ENCODE measurements around the gene MPG. TPM values are rescaled to one million over a fixed set of nuclear protein-coding genes. Genes with fewer than 3 reads are reported as not detected.

MPG gene
- total RNA-seq, 1 experiment from 2014 or later, result 32.6 TPM

- ATAC-seq (no peak), DNase-seq (ENCODE audit: low read depth, low spot score) (no peak)
- BruUV-seq (replicated peaks), result no TSS peak
- H3K9me2 ChIP-seq (ENCODE audit: insufficient read depth), result no peaks in the 10 kb centered on the region
- peaks cover 0 to 7% of the 10 kb centered on the region in 2 experiments; a peak in 1 of 4 replicates for H3K4me1 ChIP-seq (ENCODE audit: control insufficient read depth in 1 of 2, insufficient read depth in 2 of 2, low read length in 2 of 2)
- no peak overlapping the region for H3K4me3 ChIP-seq (replicated peaks in 1 of 2; ENCODE audit: low read depth in 1 of 2, low read length in 2 of 2)
- TF ChIP-seq SP1 (IDR thresholded peaks at IDR 0.05; ENCODE audit: low read depth), result no peak
- TF ChIP-seq, protein P1, sequence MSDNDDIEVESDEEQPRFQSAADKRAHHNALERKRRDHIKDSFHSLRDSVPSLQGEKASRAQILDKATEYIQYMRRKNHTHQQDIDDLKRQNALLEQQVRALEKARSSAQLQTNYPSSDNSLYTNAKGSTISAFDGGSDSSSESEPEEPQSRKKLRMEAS (IDR thresholded peaks at IDR 0.05), result no peak
- TF ChIP-seq POLR2A (IDR thresholded peaks at IDR 0.05; ENCODE audit: borderline replicate concordance, extremely low read depth, insufficient read depth, insufficient read length), result no peak
- TF ChIP-seq SRF (IDR thresholded peaks at IDR 0.05; ENCODE audit: low read depth), result no peak
- TF ChIP-seq, protein P2, sequence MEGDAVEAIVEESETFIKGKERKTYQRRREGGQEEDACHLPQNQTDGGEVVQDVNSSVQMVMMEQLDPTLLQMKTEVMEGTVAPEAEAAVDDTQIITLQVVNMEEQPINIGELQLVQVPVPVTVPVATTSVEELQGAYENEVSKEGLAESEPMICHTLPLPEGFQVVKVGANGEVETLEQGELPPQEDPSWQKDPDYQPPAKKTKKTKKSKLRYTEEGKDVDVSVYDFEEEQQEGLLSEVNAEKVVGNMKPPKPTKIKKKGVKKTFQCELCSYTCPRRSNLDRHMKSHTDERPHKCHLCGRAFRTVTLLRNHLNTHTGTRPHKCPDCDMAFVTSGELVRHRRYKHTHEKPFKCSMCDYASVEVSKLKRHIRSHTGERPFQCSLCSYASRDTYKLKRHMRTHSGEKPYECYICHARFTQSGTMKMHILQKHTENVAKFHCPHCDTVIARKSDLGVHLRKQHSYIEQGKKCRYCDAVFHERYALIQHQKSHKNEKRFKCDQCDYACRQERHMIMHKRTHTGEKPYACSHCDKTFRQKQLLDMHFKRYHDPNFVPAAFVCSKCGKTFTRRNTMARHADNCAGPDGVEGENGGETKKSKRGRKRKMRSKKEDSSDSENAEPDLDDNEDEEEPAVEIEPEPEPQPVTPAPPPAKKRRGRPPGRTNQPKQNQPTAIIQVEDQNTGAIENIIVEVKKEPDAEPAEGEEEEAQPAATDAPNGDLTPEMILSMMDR (IDR thresholded peaks at IDR 0.05 in 2 of 3, conservative IDR thresholded peaks at IDR 0.05 in 1 of 3; ENCODE audit: borderline replicate concordance in 1 of 3, insufficient read depth in 1 of 3, low read depth in 2 of 3, low read length in 2 of 3), result no peak
- TF ChIP-seq ZFX (IDR thresholded peaks at IDR 0.05), result no peak
- TF ChIP-seq ZNF274 (IDR thresholded peaks at IDR 0.05; ENCODE audit: low read depth, low read length), result no peak
- no peak for TF ChIP-seq TCF7L2 (IDR thresholded peaks at IDR 0.05; ENCODE audit: borderline replicate concordance, extremely low read depth, insufficient read depth, insufficient read length)
- no peak for TF ChIP-seq EZH2 (IDR thresholded peaks at IDR 0.05)
- TF ChIP-seq, protein P3, sequence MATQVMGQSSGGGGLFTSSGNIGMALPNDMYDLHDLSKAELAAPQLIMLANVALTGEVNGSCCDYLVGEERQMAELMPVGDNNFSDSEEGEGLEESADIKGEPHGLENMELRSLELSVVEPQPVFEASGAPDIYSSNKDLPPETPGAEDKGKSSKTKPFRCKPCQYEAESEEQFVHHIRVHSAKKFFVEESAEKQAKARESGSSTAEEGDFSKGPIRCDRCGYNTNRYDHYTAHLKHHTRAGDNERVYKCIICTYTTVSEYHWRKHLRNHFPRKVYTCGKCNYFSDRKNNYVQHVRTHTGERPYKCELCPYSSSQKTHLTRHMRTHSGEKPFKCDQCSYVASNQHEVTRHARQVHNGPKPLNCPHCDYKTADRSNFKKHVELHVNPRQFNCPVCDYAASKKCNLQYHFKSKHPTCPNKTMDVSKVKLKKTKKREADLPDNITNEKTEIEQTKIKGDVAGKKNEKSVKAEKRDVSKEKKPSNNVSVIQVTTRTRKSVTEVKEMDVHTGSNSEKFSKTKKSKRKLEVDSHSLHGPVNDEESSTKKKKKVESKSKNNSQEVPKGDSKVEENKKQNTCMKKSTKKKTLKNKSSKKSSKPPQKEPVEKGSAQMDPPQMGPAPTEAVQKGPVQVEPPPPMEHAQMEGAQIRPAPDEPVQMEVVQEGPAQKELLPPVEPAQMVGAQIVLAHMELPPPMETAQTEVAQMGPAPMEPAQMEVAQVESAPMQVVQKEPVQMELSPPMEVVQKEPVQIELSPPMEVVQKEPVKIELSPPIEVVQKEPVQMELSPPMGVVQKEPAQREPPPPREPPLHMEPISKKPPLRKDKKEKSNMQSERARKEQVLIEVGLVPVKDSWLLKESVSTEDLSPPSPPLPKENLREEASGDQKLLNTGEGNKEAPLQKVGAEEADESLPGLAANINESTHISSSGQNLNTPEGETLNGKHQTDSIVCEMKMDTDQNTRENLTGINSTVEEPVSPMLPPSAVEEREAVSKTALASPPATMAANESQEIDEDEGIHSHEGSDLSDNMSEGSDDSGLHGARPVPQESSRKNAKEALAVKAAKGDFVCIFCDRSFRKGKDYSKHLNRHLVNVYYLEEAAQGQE (IDR thresholded peaks at IDR 0.05; ENCODE audit: low read depth), result no peak
- no peak for TF ChIP-seq CBX3 (IDR thresholded peaks at IDR 0.05; ENCODE audit: low read depth)
- TF ChIP-seq, protein P4, sequence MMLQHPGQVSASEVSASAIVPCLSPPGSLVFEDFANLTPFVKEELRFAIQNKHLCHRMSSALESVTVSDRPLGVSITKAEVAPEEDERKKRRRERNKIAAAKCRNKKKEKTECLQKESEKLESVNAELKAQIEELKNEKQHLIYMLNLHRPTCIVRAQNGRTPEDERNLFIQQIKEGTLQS (IDR thresholded peaks at IDR 0.05), result no peak
- no peak overlapping the region for H3K9ac ChIP-seq (ENCODE audit: low read length)
- H3K9me3 ChIP-seq (ENCODE audit: control insufficient read depth in 1 of 2, insufficient read depth in 1 of 2, low read depth in 1 of 2, low read length in 2 of 2), result no peaks in the 10 kb centered on the region
- H3K27ac ChIP-seq (ENCODE audit: low read depth, low read length), result no peak overlapping the region
- ChIA-PET RAD21 (ENCODE audit: low non-redundant PET in 1 of 2, low total read pairs in 2 of 2, uncharacterized antibody in 2 of 2, unreplicated experiment in 2 of 2) (no interaction called here), CTCF (no interaction called here), POLR2A (no interaction called here)
- H4K20me1 ChIP-seq (ENCODE audit: insufficient read depth), result no peaks in the 10 kb centered on the region
- H3K27me3 ChIP-seq (ENCODE audit: insufficient read depth, low read length), result no peaks in the 10 kb centered on the region
- H3K79me2 ChIP-seq (ENCODE audit: insufficient read depth, low read length), result no peaks in the 10 kb centered on the region
- H3K4me2 ChIP-seq (ENCODE audit: low read length), result no peak overlapping the region
- no peak overlapping the region for H2AFZ ChIP-seq (ENCODE audit: low read depth, low read length, poor library complexity, severe bottlenecking)
- intact Hi-C loops (cut with micrococcal nuclease), result no loop called here
- no peaks in the 10 kb centered on the region for H3K36me3 ChIP-seq (ENCODE audit: control insufficient read depth in 1 of 2, insufficient read depth in 2 of 2, low read length in 2 of 2)
These were observed 42.2 kb upstream of the MPG start for GRCh38 chr16:35678-36305.
